Activated T-helper 1 cell treated with anti-CD3 and anti-CD28 coated beads, Interleukin-12 subunit alpha, Interleukin-12 subunit beta, Interleukin-2, Interleukin-4 antibody, amounts not matched to agents 30 ng/mL and 10 ng/mL and 1 ng/mL, durations not matched to agents 14 hours and 24 hours and 36 hours (primary cell): ENCODE data around the gene TMPRSS7. TPM values are rescaled to one million over a fixed set of nuclear protein-coding genes. Genes with fewer than 3 reads are reported as not detected.
"Not testable (repeated sequence)": the region's sequence is repeated elsewhere in the genome, so short reads cannot be mapped to it uniquely, and the experiment has no call there.

Experiments
- DNase-seq: peaks from one replicate; pipeline ENCODE4 v3.0.0; 2021; ENCODE audit warnings: low spot score
- H3K27ac Mint-ChIP-seq: one replicate; pipeline ENCODE4 v1.8.0; 2021; ENCODE audit warnings: mild to moderate bottlenecking, mixed read lengths
- H3K27me3 Mint-ChIP-seq: one replicate; pipeline ENCODE4 v1.8.0; 2022; ENCODE audit warnings: mild to moderate bottlenecking, moderate library complexity, mixed read lengths; ENCODE audit not compliant: insufficient read depth
- H3K36me3 Mint-ChIP-seq: one replicate; pipeline ENCODE4 v1.8.0; 2021; ENCODE audit warnings: low read depth, mixed read lengths
- H3K4me1 Mint-ChIP-seq: one replicate; pipeline ENCODE4 v1.8.0; 2021; ENCODE audit warnings: low read depth, mixed read lengths
- H3K4me3 Mint-ChIP-seq: one replicate; pipeline ENCODE4 v1.8.0; 2021; ENCODE audit warnings: mild to moderate bottlenecking, moderate library complexity, mixed read lengths
- H3K9me3 Mint-ChIP-seq: one replicate; pipeline ENCODE4 v1.8.0; 2021; ENCODE audit warnings: mixed read lengths
- intact Hi-C: fragments of 100-400 bp; cut with micrococcal nuclease; formaldehyde crosslinking; loops from one replicate; pipeline ENCODE4 v1.15.1; 2024
- total RNA-seq: library from RNA; stranded (reverse); gene quantifications from 2 replicates; pipeline ENCODE4 v1.2.3, GENCODE V29; 2022

Gene TMPRSS7
- total RNA-seq, 1 donor from 2014 or later, result not detected

DNA sequence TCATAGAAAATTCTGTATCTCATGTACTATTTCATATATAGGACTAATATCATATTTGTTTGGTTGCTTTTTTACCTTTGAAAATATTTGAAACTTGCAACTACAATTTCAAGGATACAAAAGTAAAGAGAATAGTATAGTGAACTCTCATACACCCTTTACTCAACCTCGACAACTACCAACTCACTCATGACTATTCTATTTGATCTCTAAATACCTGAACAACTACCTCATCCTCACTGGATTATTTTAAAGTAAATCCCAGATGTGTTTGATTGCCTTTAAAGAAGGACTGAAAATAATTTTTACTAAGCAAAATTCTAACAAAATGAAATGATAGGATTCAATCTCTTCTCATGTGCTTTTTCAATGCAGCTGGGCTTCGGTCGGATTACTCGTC, 12.1 kb downstream of the TMPRSS7 start:
- no peak for DNase-seq
- Mint-ChIP-seq H3K36me3 (no peaks in the 10 kb centered on the region), H3K27ac (no peak overlapping the region), H3K4me1 (no peaks in the 10 kb centered on the region), H3K9me3 (no peaks in the 10 kb centered on the region), H3K4me3 (no peak overlapping the region), H3K27me3 (no peaks in the 10 kb centered on the region)
- intact Hi-C loops, result no loop called here

GRCh38 chr3:112047264-112047663, 12.7 kb downstream of the TMPRSS7 start:
- Mint-ChIP-seq H3K27ac (no peak overlapping the region), H3K27me3 (peaks cover 4% of the 10 kb centered on the region), H3K4me1 (no peaks in the 10 kb centered on the region), H3K36me3 (no peaks in the 10 kb centered on the region), H3K9me3 (no peaks in the 10 kb centered on the region), H3K4me3 (no peak overlapping the region)
- intact Hi-C loops, result no loop called here
- no peak for DNase-seq

GRCh38 chr3:112048911-112049310, 14.4 kb downstream of the TMPRSS7 start:
- DNase-seq, result no peak
- Mint-ChIP-seq H3K4me1 (peaks cover 7% of the 10 kb centered on the region), H3K36me3 (no peaks in the 10 kb centered on the region), H3K9me3 (no peaks in the 10 kb centered on the region), H3K27ac (no peak overlapping the region), H3K4me3 (no peak overlapping the region), H3K27me3 (peaks cover 4% of the 10 kb centered on the region)
- intact Hi-C loops, result no loop called here

DNA sequence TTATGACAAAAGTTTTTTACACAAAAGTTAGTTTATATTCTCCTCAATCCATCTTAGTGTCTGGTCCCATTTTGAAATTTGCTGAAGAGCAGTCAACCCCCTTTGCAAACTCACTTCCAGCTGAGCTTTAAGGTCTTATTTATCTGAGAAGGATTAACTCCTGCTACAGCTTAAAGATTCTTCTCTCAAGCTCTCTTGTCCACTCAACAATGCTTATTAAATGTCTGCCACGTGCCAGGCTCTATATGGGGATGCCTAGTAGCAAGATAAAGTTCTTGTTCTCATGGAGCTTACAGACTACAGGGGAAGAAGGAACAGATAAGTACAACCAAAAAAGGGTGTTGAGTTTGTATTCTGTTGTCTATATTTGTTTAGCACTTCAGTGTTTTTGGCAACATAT, 18.7 kb downstream of the TMPRSS7 start:
- Mint-ChIP-seq H3K27ac (no peak overlapping the region), H3K9me3 (no peaks in the 10 kb centered on the region), H3K4me1 (peaks cover 31% of the 10 kb centered on the region), H3K27me3 (peaks cover 4% of the 10 kb centered on the region), H3K36me3 (no peaks in the 10 kb centered on the region), H3K4me3 (no peak overlapping the region)
- DNase-seq, result no peak
- intact Hi-C loops, result no loop called here

- peak overlapping the region; percentile 53 for H3K27ac Mint-ChIP-seq
- no peak for DNase-seq
- peaks cover 31% of the 10 kb centered on the region for H3K4me1 Mint-ChIP-seq
- H3K36me3 Mint-ChIP-seq, result no peaks in the 10 kb centered on the region
- peaks cover 4% of the 10 kb centered on the region for H3K27me3 Mint-ChIP-seq
- no peaks in the 10 kb centered on the region for H3K9me3 Mint-ChIP-seq
- no peak overlapping the region for H3K4me3 Mint-ChIP-seq
- intact Hi-C loops, result loop anchor here (1.0 to 2.0 kb wide), 2 partner anchors 18 to 30 kb away; partner anchors contain the start of gene C3orf52
Observed at GRCh38 chr3:112056451-112056929, 22.0 kb downstream of the TMPRSS7 start.

GRCh38 chr3:112059497-112059896, 25.0 kb downstream of the TMPRSS7 start:
- Mint-ChIP-seq H3K27me3 (no peaks in the 10 kb centered on the region), H3K27ac (no peak overlapping the region), H3K36me3 (no peaks in the 10 kb centered on the region), H3K9me3 (no peaks in the 10 kb centered on the region), H3K4me3 (no peak overlapping the region), H3K4me1 (peaks cover 18% of the 10 kb centered on the region)
- no peak for DNase-seq
- intact Hi-C loops, result no loop called here

DNA sequence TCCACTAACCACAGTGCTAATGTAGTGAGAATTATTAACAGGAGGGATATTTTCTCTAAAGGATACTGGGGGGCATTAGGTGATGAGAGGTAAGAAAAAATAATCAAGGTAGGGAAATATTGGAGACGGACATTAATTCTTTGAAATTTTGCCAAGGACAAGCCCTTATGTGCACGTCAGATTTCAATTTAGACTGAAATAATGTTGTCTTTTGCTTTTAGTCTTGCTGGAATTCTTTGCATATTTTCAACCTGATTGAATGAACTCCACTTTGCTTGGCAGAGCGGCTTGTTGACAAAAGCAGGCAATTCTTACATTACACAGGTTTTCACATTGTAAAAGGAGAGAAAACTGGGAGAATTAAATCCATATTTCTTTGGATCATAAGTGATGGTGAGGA, 26.6 kb downstream of the TMPRSS7 start:
- Mint-ChIP-seq H3K36me3 (no peaks in the 10 kb centered on the region), H3K9me3 (no peaks in the 10 kb centered on the region), H3K4me3 (no peak overlapping the region), H3K4me1 (peaks cover 17% of the 10 kb centered on the region), H3K27ac (no peak overlapping the region), H3K27me3 (no peaks in the 10 kb centered on the region)
- no peak for DNase-seq
- intact Hi-C loops, result no loop called here

DNA sequence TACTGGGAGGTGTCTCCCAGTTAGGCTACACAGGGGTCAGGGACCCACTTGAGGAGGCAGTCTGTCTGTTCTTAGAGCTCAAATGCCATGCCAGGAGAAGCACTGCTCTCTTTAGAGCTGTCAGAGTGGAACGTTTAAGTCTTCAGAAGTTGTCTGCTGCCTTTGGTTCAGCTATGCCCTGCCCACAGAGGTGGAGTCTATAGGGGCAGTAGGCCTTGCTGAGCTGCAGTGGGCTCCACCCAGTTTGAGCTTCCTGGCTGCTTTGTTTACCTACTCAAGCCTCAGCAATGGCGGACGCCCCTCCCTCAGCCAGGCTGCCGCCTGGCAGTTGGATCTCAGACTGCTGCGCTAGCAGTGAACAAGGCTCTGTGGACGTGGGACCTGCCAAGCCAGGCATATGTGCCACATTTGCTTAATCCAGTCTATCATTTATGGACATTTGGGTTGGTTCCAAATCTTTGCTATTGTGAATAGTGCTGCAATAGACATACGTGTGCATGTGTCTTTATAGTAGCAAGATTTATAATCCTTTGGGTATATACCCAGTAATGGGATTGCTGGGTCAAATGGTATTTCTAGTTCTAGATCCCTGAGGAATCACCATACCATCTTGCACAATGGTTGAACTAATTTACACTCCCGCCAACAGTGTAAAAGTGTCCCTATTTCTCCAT, 38.0 kb downstream of the TMPRSS7 start:
- H3K27me3 Mint-ChIP-seq, result not testable (repeated sequence)
- peak overlapping the region; percentile 73 for H3K4me3 Mint-ChIP-seq
- peak; percentile 71 for DNase-seq
- intact Hi-C loops, result loop anchor here (1.0 kb wide), 1 partner anchor 14 kb away; the partner anchor contains the start of gene C3orf52
- H3K36me3 Mint-ChIP-seq, result peaks cover 15% of the 10 kb centered on the region
- H3K27ac Mint-ChIP-seq, result peak overlapping the region; percentile 59
- H3K4me1 Mint-ChIP-seq, result peaks cover 41% of the 10 kb centered on the region
- H3K9me3 Mint-ChIP-seq, result peaks cover 18% of the 10 kb centered on the region

DNA sequence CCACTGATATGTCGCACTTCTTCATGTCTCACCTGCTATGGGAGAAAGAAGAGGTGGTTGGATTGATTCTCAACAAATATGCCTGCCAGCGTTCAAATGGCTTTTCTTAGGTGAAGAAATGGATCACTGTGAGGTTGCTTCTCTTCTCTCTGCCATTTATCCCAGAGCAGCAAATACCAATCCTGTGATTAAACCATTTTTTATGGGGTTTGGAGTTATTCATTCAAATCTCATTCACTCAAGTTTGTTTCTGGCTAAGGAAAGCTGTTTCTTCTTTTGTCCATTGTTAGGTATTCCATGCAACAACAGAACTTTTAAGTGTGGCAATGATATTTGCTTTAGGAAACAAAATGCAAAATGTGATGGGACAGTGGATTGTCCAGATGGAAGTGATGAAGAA, 39.5 kb downstream of the TMPRSS7 start:
- H3K4me3 Mint-ChIP-seq, result no peak overlapping the region
- no peak for DNase-seq
- H3K4me1 Mint-ChIP-seq, result peaks cover 49% of the 10 kb centered on the region
- intact Hi-C loops, result loop anchor here (2.0 kb wide), 2 partner anchors 17 to 61 kb away; no protein-coding TSS in a partner anchor
- peaks cover 12% of the 10 kb centered on the region for H3K36me3 Mint-ChIP-seq
- H3K9me3 Mint-ChIP-seq, result peaks cover 16% of the 10 kb centered on the region
- H3K27me3 Mint-ChIP-seq, result peaks cover 6% of the 10 kb centered on the region
- H3K27ac Mint-ChIP-seq, result no peak overlapping the region

DNA sequence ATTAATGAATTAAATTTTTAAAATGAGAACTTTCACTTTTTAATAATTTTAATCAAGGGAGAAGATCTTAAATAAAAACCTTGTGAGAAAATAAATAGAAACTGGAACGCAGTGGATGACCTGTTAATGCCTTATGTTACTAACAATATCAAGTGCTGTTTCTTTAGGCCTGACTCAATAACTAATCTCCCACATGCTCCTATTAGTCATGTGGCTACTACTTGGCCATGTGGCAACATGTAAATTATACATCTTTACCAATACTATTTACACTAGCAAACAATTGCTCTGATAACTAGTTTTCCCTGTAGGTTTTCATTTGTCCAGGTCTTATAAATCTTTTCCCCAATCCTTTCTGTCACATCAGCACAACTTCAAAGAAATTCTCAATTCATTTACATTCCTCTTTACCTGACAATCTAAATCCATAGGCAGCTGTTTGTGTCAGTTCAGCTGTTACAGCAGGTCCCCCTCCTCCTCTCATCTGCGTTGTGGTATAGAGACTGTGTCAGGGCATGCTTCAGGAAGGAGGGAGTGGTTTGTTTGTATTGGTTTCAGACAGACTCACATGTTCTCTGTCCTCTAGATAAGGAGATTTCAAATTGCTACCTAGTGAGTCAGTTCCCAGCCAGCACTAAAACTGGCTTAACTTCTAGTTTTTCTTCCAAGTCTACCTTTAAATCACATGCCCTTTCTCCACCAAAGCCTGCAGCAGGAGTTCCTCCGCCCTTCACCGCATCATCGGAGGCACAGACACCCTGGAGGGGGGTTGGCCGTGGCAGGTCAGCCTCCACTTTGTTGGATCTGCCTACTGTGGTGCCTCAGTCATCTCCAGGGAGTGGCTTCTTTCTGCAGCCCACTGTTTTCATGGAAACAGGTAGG, 40.3 kb downstream of the TMPRSS7 start:
- Mint-ChIP-seq H3K27ac (peak overlapping the region; percentile 68), H3K4me1 (peaks cover 49% of the 10 kb centered on the region), H3K36me3 (peaks cover 7% of the 10 kb centered on the region), H3K4me3 (peak overlapping the region; percentile 61), H3K27me3 (peaks cover 2% of the 10 kb centered on the region), H3K9me3 (peaks cover 12% of the 10 kb centered on the region)
- intact Hi-C loops, result loop anchor here (2.0 kb wide), 2 partner anchors 18 to 60 kb away; no protein-coding TSS in a partner anchor
- DNase-seq, result peak; percentile 33

GRCh38 chr3:112078125-112079083, 43.9 kb downstream of the TMPRSS7 start:
- Mint-ChIP-seq H3K27me3 (peaks cover 2% of the 10 kb centered on the region), H3K27ac (no peak overlapping the region), H3K36me3 (no peaks in the 10 kb centered on the region), H3K9me3 (no peaks in the 10 kb centered on the region), H3K4me1 (peaks cover 31% of the 10 kb centered on the region), H3K4me3 (no peak overlapping the region)
- DNase-seq, result no peak
- intact Hi-C loops, result no loop called here

DNA sequence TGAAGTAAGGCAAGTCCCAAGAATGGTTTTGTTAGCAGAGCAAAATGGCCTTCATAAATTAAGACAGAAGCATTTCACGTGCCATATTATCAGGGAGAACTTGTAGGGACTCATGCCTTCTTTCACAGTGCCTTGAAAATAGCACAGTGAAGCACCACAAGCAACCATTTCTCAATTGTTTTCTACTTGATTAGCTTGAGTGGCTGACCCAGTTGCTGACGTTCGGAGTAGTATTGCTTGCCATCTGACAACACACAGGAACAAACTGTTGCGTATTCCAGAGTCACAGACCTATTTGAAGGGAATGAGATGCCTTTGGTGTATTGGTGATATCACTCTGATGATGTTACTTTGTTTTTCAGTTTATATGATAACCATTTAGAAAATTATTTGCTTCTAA, 48.7 kb downstream of the TMPRSS7 start:
- Mint-ChIP-seq H3K36me3 (peaks cover 4% of the 10 kb centered on the region), H3K4me1 (peaks cover 35% of the 10 kb centered on the region), H3K27me3 (peaks cover 2% of the 10 kb centered on the region), H3K4me3 (no peak overlapping the region), H3K9me3 (no peaks in the 10 kb centered on the region), H3K27ac (no peak overlapping the region)
- intact Hi-C loops, result no loop called here
- no peak for DNase-seq
